ENCODE measurements around the gene DRGX. TPM values are rescaled to one million over a fixed set of nuclear protein-coding genes. Genes with fewer than 3 reads are reported as not detected.

DRGX gene
- total RNA-seq, 1 experiment from 2014 or later, result not detected

DNA sequence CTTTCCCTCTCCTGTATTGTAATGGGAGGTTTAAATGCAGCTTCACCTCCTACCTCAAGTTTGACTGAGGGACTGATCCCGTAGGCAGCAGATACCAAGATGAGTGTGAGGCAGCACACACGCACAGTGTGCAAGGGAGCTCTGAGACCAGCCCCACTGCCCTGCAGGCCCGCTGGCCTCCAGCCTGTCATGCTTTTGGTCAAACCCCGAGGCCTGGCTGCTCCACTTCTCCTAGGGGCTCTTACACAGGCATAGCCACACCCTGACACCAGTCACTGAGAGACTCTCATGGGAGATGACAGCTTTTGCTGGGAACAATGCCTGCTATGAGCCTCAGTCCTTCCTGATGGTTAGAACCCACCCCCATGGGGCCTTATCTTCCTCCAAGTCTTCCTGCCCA is 27.6 kb downstream of the DRGX start:
- in situ Hi-C loops (cut with HindIII; ENCODE audit: low pct_unique_long_range_greater_than_20kb, low sequenced_read_pairs), result no loop called here
- DNase-seq (ENCODE audit: low read depth), result no peak

DNA sequence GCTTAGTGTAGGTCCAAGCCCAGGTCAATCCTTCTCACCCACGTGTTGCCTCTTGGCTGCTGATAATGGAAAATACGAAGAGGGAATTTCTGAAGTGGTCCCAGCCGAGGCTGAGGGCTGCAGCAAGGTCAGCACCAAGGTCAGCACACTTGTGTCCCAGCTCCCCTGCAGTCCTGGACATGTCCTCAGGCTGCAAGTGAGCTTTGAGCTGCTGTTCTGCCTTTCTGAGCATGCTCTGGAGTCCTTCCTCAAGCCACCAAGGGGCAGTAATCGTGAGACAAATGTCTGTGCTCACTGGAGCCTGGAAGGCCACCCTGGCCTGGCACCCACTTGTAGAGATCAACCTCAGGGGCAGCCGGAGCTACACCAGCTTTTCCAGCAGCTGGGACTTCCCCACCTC is 28.3 kb downstream of the DRGX start:
- DNase-seq (ENCODE audit: low read depth), result no peak
- in situ Hi-C loops (cut with HindIII; ENCODE audit: low pct_unique_long_range_greater_than_20kb, low sequenced_read_pairs), result no loop called here

DNA sequence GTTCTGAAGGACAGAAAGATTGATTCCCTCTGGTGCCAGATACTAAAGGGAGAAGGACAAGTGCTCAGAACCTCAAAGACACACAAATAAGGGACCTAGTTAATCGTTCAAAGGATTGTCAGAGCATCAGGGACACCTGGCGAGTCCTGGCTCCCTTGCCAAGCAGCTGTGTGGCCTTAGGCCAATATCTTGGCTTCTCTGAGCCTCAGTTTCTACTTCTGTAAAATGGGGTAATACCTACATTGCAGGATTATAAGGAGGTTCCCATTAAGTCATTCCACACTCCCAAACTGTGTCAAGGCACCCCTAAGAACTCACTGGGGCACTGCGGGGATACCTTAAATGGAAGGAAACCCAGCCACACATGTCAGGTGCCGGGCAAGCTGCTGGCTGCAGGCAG is 29.4 kb downstream of the DRGX start:
- in situ Hi-C loops (cut with HindIII; ENCODE audit: low pct_unique_long_range_greater_than_20kb, low sequenced_read_pairs), result no loop called here
- no peak for DNase-seq (ENCODE audit: low read depth)

- no peak for DNase-seq (ENCODE audit: low read depth)
- in situ Hi-C loops (cut with HindIII; ENCODE audit: low pct_unique_long_range_greater_than_20kb, low sequenced_read_pairs), result no loop called here
Observed at GRCh38 chr10:49365675-49366415, 30.0 kb downstream of the DRGX start.

GRCh38 chr10:49365275-49365674 is 30.6 kb downstream of the DRGX start:
- DNase-seq (ENCODE audit: low read depth), result no peak
- in situ Hi-C loops (cut with HindIII; ENCODE audit: low pct_unique_long_range_greater_than_20kb, low sequenced_read_pairs), result no loop called here

DNA sequence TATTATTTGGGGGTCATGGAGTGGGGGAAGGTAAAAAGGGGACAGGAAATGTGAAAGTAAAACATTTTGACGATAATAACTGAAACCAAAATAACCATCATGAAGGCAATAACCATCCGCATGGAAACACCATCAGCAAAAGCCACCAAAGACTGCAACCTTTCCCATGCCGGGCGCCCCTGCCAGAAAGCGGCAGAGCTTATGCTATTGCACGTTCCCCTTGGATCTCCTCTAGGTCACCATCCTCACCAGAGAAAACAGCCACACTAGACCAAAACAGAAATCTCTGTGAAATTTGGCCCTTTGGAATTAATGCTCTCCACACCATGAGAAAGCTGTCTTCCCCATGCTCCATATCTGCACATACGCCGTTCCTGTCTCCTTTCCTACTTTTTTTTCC is 31.1 kb downstream of the DRGX start:
- no peak for DNase-seq (ENCODE audit: low read depth)
- in situ Hi-C loops (cut with HindIII; ENCODE audit: low pct_unique_long_range_greater_than_20kb, low sequenced_read_pairs), result no loop called here

- no peak for DNase-seq (ENCODE audit: low read depth)
- in situ Hi-C loops (cut with HindIII; ENCODE audit: low pct_unique_long_range_greater_than_20kb, low sequenced_read_pairs), result no loop called here
Observed at GRCh38 chr10:49364051-49364450, 31.8 kb downstream of the DRGX start.

- in situ Hi-C loops (cut with HindIII; ENCODE audit: low pct_unique_long_range_greater_than_20kb, low sequenced_read_pairs), result no loop called here
- no peak for DNase-seq (ENCODE audit: low read depth)
Observed at GRCh38 chr10:49363309-49364031, 32.4 kb downstream of the DRGX start.

- in situ Hi-C loops (cut with HindIII; ENCODE audit: low pct_unique_long_range_greater_than_20kb, low sequenced_read_pairs), result no loop called here
- peak; percentile 6 for DNase-seq (ENCODE audit: low read depth)
Observed at GRCh38 chr10:49362596-49363260, 33.2 kb downstream of the DRGX start.

- DNase-seq (ENCODE audit: low read depth), result no peak
- in situ Hi-C loops (cut with HindIII; ENCODE audit: low pct_unique_long_range_greater_than_20kb, low sequenced_read_pairs), result no loop called here
Observed at GRCh38 chr10:49361735-49362568, 33.9 kb downstream of the DRGX start.

GRCh38 chr10:49361178-49361554 is 34.7 kb downstream of the DRGX start:
- no peak for DNase-seq (ENCODE audit: low read depth)
- in situ Hi-C loops (cut with HindIII; ENCODE audit: low pct_unique_long_range_greater_than_20kb, low sequenced_read_pairs), result no loop called here

GRCh38 chr10:49360271-49361177 is 35.4 kb downstream of the DRGX start:
- in situ Hi-C loops (cut with HindIII; ENCODE audit: low pct_unique_long_range_greater_than_20kb, low sequenced_read_pairs), result no loop called here
- DNase-seq (ENCODE audit: low read depth), result no peak

DNA sequence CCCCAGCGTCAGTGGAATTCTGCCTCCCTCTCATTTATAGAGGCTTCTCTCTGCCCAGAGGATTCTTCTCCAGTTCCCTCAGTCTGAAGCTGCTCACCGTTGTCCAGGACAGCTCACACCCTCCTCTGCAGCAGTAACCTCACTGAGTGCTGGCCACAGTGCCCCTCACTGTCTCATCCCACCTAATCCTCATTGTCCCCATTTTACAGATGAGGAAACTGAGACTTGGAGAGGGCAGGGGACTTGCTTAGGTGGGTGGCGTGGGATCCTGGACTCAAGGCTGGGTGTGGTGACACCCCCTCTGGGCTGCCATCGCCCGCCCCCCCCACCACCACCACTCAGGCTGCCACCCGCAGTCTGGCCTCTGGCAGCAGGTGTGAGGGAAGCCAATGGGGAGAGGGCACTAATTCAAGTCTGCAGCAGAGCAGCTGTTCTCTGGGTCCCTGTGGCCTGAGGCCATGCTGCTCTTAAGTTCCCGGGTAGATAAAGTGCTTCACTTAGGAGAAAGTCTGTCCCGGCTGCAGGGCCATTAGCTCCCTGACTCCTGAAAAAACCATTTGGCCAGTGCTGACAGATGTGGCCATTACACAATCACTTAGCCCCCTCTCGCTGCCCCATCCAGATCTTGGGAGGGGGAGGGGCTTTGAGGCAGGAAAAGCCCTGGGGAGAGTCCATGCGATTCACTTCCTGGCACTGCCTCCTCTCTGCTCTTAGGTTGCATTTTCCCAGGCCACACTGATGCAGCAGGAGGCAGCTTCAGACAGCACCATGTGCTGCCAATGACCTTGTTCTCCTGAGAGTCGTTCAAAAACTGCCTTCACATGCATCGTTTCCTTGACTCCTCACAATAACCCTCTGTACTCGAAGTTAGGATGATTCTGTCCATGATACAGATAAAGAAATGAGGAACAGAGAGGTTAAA is 36.3 kb downstream of the DRGX start:
- in situ Hi-C loops (cut with HindIII; ENCODE audit: low pct_unique_long_range_greater_than_20kb, low sequenced_read_pairs), result no loop called here
- no peak for DNase-seq (ENCODE audit: low read depth)

GRCh38 chr10:49357910-49358309 is 38.0 kb downstream of the DRGX start:
- no peak for DNase-seq (ENCODE audit: low read depth)
- in situ Hi-C loops (cut with HindIII; ENCODE audit: low pct_unique_long_range_greater_than_20kb, low sequenced_read_pairs), result no loop called here

DNA sequence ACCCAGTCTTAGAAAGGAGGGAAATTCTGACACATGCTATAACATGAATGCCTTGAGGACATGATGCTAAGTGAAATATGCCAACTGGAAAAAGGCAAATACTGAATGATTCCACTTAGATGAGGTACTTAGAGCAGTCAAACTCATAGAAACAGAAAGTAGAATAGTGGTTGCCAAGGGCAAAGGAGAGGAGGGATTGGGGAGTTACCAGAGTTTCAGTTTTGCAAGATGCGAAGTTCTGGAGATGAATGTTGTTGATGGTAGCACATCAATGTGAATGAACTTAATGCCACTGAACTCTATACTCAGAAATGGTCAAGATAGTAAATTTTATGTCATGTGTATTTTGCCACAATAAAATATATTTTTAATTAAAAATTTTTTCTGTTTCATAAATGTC is 38.9 kb downstream of the DRGX start:
- in situ Hi-C loops (cut with HindIII; ENCODE audit: low pct_unique_long_range_greater_than_20kb, low sequenced_read_pairs), result no loop called here
- no peak for DNase-seq (ENCODE audit: low read depth)

DNA sequence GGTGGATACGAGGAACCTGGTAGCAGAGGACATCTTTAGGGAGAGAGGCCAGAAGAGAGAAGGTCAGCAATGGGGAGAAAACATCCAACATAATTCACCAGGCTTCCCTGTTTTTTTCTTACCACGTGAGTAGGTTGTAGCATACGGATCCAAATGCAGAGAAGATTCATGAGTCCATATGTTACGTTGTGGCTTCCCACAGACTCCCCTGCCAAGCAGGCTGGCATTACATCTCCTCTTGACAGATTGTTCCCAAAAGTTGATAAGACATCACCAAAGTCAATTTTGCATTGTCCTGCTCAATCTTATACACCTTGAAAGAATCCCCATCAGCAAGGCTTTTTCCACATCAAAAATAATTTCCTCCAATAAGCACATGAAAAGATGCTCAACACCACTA is 39.7 kb downstream of the DRGX start:
- DNase-seq (ENCODE audit: low read depth), result no peak
- in situ Hi-C loops (cut with HindIII; ENCODE audit: low pct_unique_long_range_greater_than_20kb, low sequenced_read_pairs), result no loop called here

DNA sequence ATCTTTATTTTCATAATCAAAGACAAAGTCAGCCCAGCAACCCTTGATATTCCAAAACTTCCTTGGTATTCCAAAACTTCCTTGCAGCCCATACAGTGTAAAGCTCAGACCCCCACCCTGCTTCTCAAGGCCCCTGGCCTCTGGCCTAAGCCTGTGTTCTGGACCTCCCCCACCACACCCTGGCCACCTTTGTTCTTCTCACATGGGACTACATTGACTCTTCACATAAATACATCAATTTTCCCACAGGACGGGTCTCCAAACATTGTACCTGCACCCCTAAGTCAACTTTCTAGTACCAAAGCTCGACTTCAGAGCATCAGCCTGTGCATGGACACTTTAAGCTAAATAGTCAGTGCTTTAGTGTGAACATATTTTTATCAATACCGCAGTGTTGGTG is 40.7 kb downstream of the DRGX start:
- in situ Hi-C loops (cut with HindIII; ENCODE audit: low pct_unique_long_range_greater_than_20kb, low sequenced_read_pairs), result no loop called here
- no peak for DNase-seq (ENCODE audit: low read depth)
